DOHH2 (cell line): Measurements from ENCODE around the gene TMEM74B.

Source experiments
- EZH2phosphoT487 ChIP-seq: fragments of 200-600 bp; sonication (generic); IDR thresholded peaks from 2 replicates; pipeline ENCODE4 v1.6.1; 2017; ENCODE audit warnings: borderline replicate concordance, mild to moderate bottlenecking, antibody characterized with exemption, low read length, moderate library complexity, mixed read lengths
- TF ChIP-seq, protein P1 (sequence below): fragments of 200-600 bp; sonication (generic); IDR thresholded peaks from one replicate; pipeline ENCODE4 v1.5.1; 2014; ENCODE audit warnings: antibody characterized with exemption, mild to moderate bottlenecking, low read depth, low read length; ENCODE audit not compliant: poor library complexity, severe bottlenecking

DNA sequence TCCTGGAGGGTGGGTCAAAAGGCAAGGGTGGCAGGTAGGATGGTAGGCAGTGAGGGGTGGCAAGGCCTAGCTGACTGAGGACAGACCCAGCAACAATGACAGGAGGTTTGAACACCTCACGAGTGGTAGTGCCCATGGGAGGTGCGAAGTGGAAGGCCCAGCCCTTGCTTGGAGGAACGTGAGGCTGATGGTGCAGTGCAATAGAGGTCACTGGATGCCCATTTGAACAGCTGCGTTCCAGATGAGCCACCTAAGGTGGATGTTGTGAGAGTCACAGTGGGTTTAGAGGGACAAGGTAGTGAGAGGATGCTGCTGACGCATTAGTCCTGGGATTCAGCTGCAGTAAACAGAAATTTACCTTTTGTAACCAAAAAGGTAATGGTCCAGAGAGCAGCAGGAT, 15.6 kb downstream of the TMEM74B start:
- TF ChIP-seq, protein P1, sequence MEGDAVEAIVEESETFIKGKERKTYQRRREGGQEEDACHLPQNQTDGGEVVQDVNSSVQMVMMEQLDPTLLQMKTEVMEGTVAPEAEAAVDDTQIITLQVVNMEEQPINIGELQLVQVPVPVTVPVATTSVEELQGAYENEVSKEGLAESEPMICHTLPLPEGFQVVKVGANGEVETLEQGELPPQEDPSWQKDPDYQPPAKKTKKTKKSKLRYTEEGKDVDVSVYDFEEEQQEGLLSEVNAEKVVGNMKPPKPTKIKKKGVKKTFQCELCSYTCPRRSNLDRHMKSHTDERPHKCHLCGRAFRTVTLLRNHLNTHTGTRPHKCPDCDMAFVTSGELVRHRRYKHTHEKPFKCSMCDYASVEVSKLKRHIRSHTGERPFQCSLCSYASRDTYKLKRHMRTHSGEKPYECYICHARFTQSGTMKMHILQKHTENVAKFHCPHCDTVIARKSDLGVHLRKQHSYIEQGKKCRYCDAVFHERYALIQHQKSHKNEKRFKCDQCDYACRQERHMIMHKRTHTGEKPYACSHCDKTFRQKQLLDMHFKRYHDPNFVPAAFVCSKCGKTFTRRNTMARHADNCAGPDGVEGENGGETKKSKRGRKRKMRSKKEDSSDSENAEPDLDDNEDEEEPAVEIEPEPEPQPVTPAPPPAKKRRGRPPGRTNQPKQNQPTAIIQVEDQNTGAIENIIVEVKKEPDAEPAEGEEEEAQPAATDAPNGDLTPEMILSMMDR = no peak
- no peak for TF ChIP-seq EZH2phosphoT487
